ENCODE data around the gene DICER1. TPM values are rescaled to one million over a fixed set of nuclear protein-coding genes. Genes with fewer than 3 reads are reported as not detected.

Gene DICER1
- total and polyA plus RNA-seq, 2 donors (not counting 3 experiments of a cell fraction or from before 2014, with no cell fraction given): 8.3 to 43.6 TPM

- Histone ChIP-seq H3K27ac (ENCODE audit: insufficient read depth, low read depth, low read length) (no peak overlapping the region), H3K79me2 (ENCODE audit: control insufficient read depth, insufficient read depth, low read length) (peaks cover 17% of the 10 kb centered on the region), H3K4me3 (replicated peaks in 1 of 3; ENCODE audit: insufficient read depth in 1 of 3, low read depth in 1 of 3, low read length in 3 of 3) (no peak overlapping the region), H3K36me3 (ENCODE audit: control insufficient read depth in 2 of 2, extremely low read depth in 1 of 2, insufficient read depth in 2 of 2, low read length in 2 of 2) (peaks cover 19% of the 10 kb centered on the region in 2 experiments), H3K4me1 (ENCODE audit: control insufficient read depth, extremely low read depth, insufficient read depth, low read length) (no peaks in the 10 kb centered on the region), H3K27me3 (ENCODE audit: control insufficient read depth in 2 of 2, insufficient read depth in 2 of 2, low read length in 2 of 2) (no peaks in the 10 kb centered on the region), H3K4me2 (ENCODE audit: insufficient read depth, low read length) (no peak overlapping the region), H3K9me1 (replicated peaks; ENCODE audit: control insufficient read depth, extremely low read depth, insufficient read depth, low read length) (no peaks in the 10 kb centered on the region), H3K9ac (replicated peaks; ENCODE audit: extremely low read depth, insufficient read depth, low read length) (no peak overlapping the region), H2AFZ (ENCODE audit: low read depth, low read length) (no peak overlapping the region), H3K9me3 (replicated peaks; ENCODE audit: control insufficient read depth, insufficient read depth, low read length) (no peaks in the 10 kb centered on the region), H4K20me1 (replicated peaks; ENCODE audit: control insufficient read depth, extremely low read depth, insufficient read depth, low read length) (no peaks in the 10 kb centered on the region)
- FAIRE-seq: peak; percentile 67
- DNase-seq (ENCODE audit: low read depth, low spot score): peak; percentile 25
- ChIA-PET CTCF (interaction anchor here (0.7 to 1.0 kb wide), 5 partner anchors 10 to 675 kb away, joined by 3 to 4 read pairs (median 3); no protein-coding TSS in a partner anchor), POLR2A (interaction anchor here (0.7 kb wide), 1 partner anchor 336 kb away, joined by 3 read pairs; no protein-coding TSS in a partner anchor)
- intact Hi-C loops (cut with micrococcal nuclease) (loop anchor here (1.0 to 5.0 kb wide), 3 partner anchors 262 to 410 kb away; no protein-coding TSS in a partner anchor), dilution Hi-C loops (cut with MboI; ENCODE audit: extremely low pct_ligation_motif_present, low sequenced_read_pairs) (no loop called here)
- TF ChIP-seq CTCF (IDR thresholded peaks at IDR 0.05; ENCODE audit: extremely low read depth in 1 of 2, insufficient read depth in 1 of 2, low read depth in 1 of 2, low read length in 2 of 2) (peak; percentile 38 to 49), GATA2 (IDR thresholded peaks at IDR 0.05; ENCODE audit: insufficient read depth, insufficient read length, low read depth, low read length) (no peak), MYC (IDR thresholded peaks at IDR 0.05; ENCODE audit: low read depth, low read length) (no peak)
- no TSS peak for BruUV-seq (replicated peaks)
Measured at GRCh38 chr14:95098984-95099599, 58.2 kb downstream of the DICER1 start.

- Histone ChIP-seq H3K79me2 (ENCODE audit: control insufficient read depth, insufficient read depth, low read length) (peaks cover 16% of the 10 kb centered on the region), H3K36me3 (ENCODE audit: control insufficient read depth in 2 of 2, extremely low read depth in 1 of 2, insufficient read depth in 2 of 2, low read length in 2 of 2) (peaks cover 8 to 15% of the 10 kb centered on the region in 2 experiments), H3K4me2 (ENCODE audit: insufficient read depth, low read length) (no peak overlapping the region), H2AFZ (ENCODE audit: low read depth, low read length) (no peak overlapping the region), H4K20me1 (replicated peaks; ENCODE audit: control insufficient read depth, extremely low read depth, insufficient read depth, low read length) (no peaks in the 10 kb centered on the region), H3K9ac (replicated peaks; ENCODE audit: extremely low read depth, insufficient read depth, low read length) (no peak overlapping the region), H3K4me1 (ENCODE audit: control insufficient read depth, extremely low read depth, insufficient read depth, low read length) (no peaks in the 10 kb centered on the region), H3K4me3 (replicated peaks in 1 of 3; ENCODE audit: insufficient read depth in 1 of 3, low read depth in 1 of 3, low read length in 3 of 3) (no peak overlapping the region), H3K27ac (ENCODE audit: insufficient read depth, low read depth, low read length) (no peak overlapping the region), H3K27me3 (ENCODE audit: control insufficient read depth in 2 of 2, insufficient read depth in 2 of 2, low read length in 2 of 2) (no peaks in the 10 kb centered on the region), H3K9me3 (replicated peaks; ENCODE audit: control insufficient read depth, insufficient read depth, low read length) (no peaks in the 10 kb centered on the region), H3K9me1 (replicated peaks; ENCODE audit: control insufficient read depth, extremely low read depth, insufficient read depth, low read length) (no peaks in the 10 kb centered on the region)
- BruUV-seq (replicated peaks): no TSS peak
- FAIRE-seq (no peak), DNase-seq (ENCODE audit: low read depth, low spot score) (no peak)
- CTCF ChIA-PET: interaction anchor here (2.0 kb wide), 1 partner anchor 264 kb away, joined by 8 read pairs; no protein-coding TSS in a partner anchor
- POLR2A ChIA-PET: no interaction called here
- dilution Hi-C loops (cut with MboI; ENCODE audit: extremely low pct_ligation_motif_present, low sequenced_read_pairs) (no loop called here), intact Hi-C loops (cut with micrococcal nuclease) (loop anchor here (5.0 kb wide), 1 partner anchor 335 kb away; no protein-coding TSS in a partner anchor)
- TF ChIP-seq EZH2 (IDR thresholded peaks at IDR 0.05; ENCODE audit: borderline replicate concordance, low read depth, low read length, severe bottlenecking) (no peak), FOS (IDR thresholded peaks at IDR 0.05; ENCODE audit: borderline replicate concordance, insufficient read depth, low read length) (no peak), JUN (IDR thresholded peaks at IDR 0.05; ENCODE audit: borderline replicate concordance, insufficient read depth, insufficient read length, low read depth) (no peak), GATA2 (IDR thresholded peaks at IDR 0.05; ENCODE audit: insufficient read depth, insufficient read length, low read depth, low read length) (no peak), POLR2AphosphoS5 (IDR thresholded peaks at IDR 0.05; ENCODE audit: insufficient read depth, low read depth, low read length) (no peak), MAX (IDR thresholded peaks at IDR 0.05; ENCODE audit: insufficient read depth, insufficient read length) (no peak), POLR2A (IDR thresholded peaks at IDR 0.05; ENCODE audit: low read depth, low read length) (no peak), CTCF (IDR thresholded peaks at IDR 0.05; ENCODE audit: extremely low read depth in 1 of 2, insufficient read depth in 1 of 2, low read depth in 1 of 2, low read length in 2 of 2) (no peak), MYC (IDR thresholded peaks at IDR 0.05; ENCODE audit: low read depth, low read length) (no peak)
Measured at GRCh38 chr14:95097385-95097784, 59.9 kb downstream of the DICER1 start.
